Muscle layer of duodenum (tissue), 2 donors: ENCODE measurements around the gene TPRKB.
"Not testable (repeated sequence)": the region's sequence is repeated elsewhere in the genome, so short reads cannot be mapped to it uniquely, and the experiment has no call there.

Experiments used
- H3K27ac ChIP-seq: one replicate; pipeline ENCODE4 v1.7.0; 2013; ENCODE audit warnings: mild to moderate bottlenecking, low read length
- H3K27me3 ChIP-seq: one replicate; pipeline ENCODE4 v1.7.0; 2013; ENCODE audit warnings: low read depth, mild to moderate bottlenecking, control low read depth, low read length
- H3K36me3 ChIP-seq, 2 donors: one replicate each; pipeline ENCODE4 v1.7.0; 2013; ENCODE audit warnings: low read length in 2 of 2, control low read depth in 1 of 2, mild to moderate bottlenecking in 1 of 2; ENCODE audit not compliant: insufficient read depth in 2 of 2, control insufficient read depth in 1 of 2
- H3K4me1 ChIP-seq, 2 donors: one replicate each; pipeline ENCODE4 v1.7.0; 2013; ENCODE audit warnings: low read length in 2 of 2, mild to moderate bottlenecking in 2 of 2, control low read depth in 1 of 2, moderate library complexity in 1 of 2; ENCODE audit not compliant: insufficient read depth in 2 of 2, control insufficient read depth in 1 of 2
- H3K4me3 ChIP-seq, 2 donors: one replicate each; pipeline ENCODE4 v1.7.0; 2013; ENCODE audit warnings: low read length in 2 of 2, low read depth in 1 of 2, mild to moderate bottlenecking in 1 of 2
- H3K9me3 ChIP-seq, 2 donors: one replicate each; pipeline ENCODE4 v1.7.0; 2013; ENCODE audit warnings: low read length in 2 of 2, control low read depth in 1 of 2, mild to moderate bottlenecking in 1 of 2; ENCODE audit not compliant: control insufficient read depth in 1 of 2
- donor health status: healthy.

Gene TPRKB

DNA sequence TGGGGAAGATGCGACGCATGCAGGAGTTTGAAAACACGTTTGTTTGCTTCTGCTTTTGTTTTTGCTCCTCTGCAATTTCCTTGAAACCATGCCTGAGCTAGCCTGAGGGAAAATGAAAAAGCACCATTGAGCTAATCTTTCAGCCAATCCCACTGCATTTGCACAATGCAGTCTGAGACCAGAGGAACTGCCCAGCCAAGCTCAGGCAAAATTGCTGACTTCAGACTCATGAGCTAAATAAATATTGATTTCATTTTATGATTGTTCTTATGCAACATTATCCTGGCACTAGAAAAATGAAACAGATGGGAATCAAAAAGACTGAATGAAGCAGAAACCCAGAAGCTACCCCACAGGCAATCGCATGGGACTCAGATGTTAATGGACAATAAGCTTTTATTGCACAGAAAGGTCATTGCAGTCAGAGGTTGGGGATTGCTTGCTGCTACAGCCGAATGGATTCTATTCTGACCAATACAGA is 37.0 kb downstream of the TPRKB start:
- H3K4me1 ChIP-seq: no peaks in the 10 kb centered on the region
- H3K27me3 ChIP-seq: no peaks in the 10 kb centered on the region
- H3K27ac ChIP-seq: no peak overlapping the region
- no peaks in the 10 kb centered on the region for H3K36me3 ChIP-seq
- no peaks in the 10 kb centered on the region for H3K9me3 ChIP-seq
- H3K4me3 ChIP-seq: no peak overlapping the region

DNA sequence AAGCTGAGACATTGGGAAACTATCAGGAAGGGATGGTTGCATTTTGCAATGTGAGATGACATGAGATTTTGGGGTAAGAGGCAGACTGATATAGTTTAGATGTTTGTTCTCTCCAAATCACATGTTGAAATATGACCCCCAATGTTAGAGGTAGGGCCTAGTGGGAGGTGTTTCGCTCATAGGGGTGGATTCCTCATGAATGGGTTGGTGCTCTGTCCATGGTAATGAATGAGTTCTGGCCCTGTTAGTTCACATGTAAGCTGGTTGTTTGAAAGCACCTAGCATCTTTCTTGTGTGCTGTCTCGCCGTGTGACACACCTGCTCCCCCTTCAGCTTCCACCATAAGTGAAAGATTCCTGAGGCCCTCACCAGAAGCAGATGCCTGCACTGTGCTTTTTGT is 37.7 kb downstream of the TPRKB start:
- H3K27ac ChIP-seq: no peak overlapping the region
- no peak overlapping the region for H3K4me3 ChIP-seq
- no peaks in the 10 kb centered on the region for H3K9me3 ChIP-seq
- no peaks in the 10 kb centered on the region for H3K27me3 ChIP-seq
- no peaks in the 10 kb centered on the region for H3K4me1 ChIP-seq
- H3K36me3 ChIP-seq: no peaks in the 10 kb centered on the region

- no peaks in the 10 kb centered on the region for H3K4me1 ChIP-seq
- no peak overlapping the region for H3K4me3 ChIP-seq
- no peak overlapping the region for H3K27ac ChIP-seq
- no peaks in the 10 kb centered on the region for H3K36me3 ChIP-seq
- no peaks in the 10 kb centered on the region for H3K27me3 ChIP-seq
- H3K9me3 ChIP-seq: no peaks in the 10 kb centered on the region
These were observed 39.0 kb downstream of the TPRKB start for GRCh38 chr2:73698101-73698500.

GRCh38 chr2:73697606-73698005 is 39.5 kb downstream of the TPRKB start:
- Histone ChIP-seq H3K36me3 (no peaks in the 10 kb centered on the region), H3K9me3 (no peaks in the 10 kb centered on the region), H3K4me1 (no peaks in the 10 kb centered on the region), H3K4me3 (no peak overlapping the region), H3K27me3 (no peaks in the 10 kb centered on the region), H3K27ac (no peak overlapping the region)

- not testable (repeated sequence) for H3K27me3 ChIP-seq, H3K27ac ChIP-seq, H3K4me1 ChIP-seq, H3K9me3 ChIP-seq, H3K4me3 ChIP-seq, H3K36me3 ChIP-seq
These were observed 40.2 kb downstream of the TPRKB start for GRCh38 chr2:73696985-73697384.

- not testable (repeated sequence) for H3K36me3 ChIP-seq, H3K9me3 ChIP-seq, H3K4me3 ChIP-seq, H3K27ac ChIP-seq, H3K4me1 ChIP-seq, H3K27me3 ChIP-seq
These were observed 40.6 kb downstream of the TPRKB start for GRCh38 chr2:73696521-73696920.

DNA sequence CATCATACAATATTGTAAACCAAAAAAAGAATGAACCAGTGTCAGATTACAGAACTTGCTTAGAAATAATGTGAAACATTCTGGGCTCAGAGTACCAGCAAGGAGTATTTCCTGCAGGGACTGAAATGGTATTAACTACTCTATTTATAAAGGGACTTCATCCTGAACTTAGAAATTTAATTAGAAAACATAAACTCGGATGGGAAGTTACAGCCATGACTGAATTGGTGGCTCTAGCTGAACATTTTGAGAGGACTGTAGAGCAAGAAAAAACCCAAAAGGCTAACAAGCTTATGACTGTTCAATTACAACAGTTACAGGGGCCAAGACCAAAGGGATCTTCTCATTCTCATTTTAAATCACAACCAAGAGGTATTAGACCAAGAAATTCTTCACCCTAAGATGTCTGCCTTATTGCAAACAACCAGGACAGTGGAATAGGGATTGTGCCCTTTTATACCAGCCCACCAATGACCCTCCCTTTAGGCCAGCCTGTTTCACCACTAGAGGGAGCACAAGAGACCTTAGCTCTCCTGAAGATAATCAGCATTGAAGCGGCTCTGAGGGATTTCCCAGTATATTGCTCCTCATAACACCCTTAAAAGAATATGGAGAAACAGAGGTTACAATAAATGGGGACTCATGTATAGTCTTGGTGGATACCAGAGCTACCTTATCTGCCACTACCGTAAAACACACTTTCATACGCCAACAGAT is 46.6 kb downstream of the TPRKB start:
- not testable (repeated sequence) for H3K4me3 ChIP-seq, H3K27me3 ChIP-seq, H3K9me3 ChIP-seq, H3K4me1 ChIP-seq, H3K36me3 ChIP-seq, H3K27ac ChIP-seq

- not testable (repeated sequence) for H3K4me1 ChIP-seq, H3K27me3 ChIP-seq, H3K27ac ChIP-seq, H3K4me3 ChIP-seq, H3K9me3 ChIP-seq, H3K36me3 ChIP-seq
These were observed 48.7 kb downstream of the TPRKB start for GRCh38 chr2:73688494-73688893.

DNA sequence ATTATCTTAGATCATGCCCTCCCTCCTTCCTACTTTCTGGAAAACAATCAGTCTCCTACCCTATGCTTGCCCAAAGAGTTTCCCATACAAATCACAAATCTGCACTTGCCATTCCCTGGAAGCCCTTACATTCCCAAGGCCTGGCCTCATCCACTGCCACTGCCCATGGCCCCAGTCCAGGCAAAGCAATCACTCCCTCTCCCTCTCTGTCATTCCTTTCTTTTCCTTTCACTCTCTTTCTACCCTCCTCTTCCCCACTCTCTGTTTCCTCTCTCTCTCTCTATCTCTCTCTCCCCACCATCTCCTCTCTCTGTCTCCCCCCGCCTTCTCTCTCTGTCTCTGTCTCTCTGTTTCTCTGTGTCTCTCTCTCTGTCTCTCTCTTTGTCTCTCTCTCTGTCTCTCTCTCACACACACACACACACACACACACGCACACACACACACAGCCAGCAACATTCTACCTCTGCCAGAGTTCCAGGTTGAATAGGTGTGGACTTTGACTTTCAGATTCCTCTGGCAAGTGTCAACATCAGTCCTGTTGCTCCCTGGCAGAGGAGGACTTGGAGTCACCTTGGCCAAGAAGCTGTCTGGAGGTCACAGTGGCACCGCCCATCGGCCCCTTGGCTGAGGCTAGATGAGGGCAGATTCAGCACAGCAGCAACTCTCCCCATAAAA is 51.2 kb downstream of the TPRKB start:
- H3K4me3 ChIP-seq: no peak overlapping the region
- H3K4me1 ChIP-seq: no peaks in the 10 kb centered on the region
- H3K9me3 ChIP-seq: no peaks in the 10 kb centered on the region
- no peaks in the 10 kb centered on the region for H3K27me3 ChIP-seq
- no peaks in the 10 kb centered on the region for H3K36me3 ChIP-seq
- H3K27ac ChIP-seq: no peak overlapping the region

DNA sequence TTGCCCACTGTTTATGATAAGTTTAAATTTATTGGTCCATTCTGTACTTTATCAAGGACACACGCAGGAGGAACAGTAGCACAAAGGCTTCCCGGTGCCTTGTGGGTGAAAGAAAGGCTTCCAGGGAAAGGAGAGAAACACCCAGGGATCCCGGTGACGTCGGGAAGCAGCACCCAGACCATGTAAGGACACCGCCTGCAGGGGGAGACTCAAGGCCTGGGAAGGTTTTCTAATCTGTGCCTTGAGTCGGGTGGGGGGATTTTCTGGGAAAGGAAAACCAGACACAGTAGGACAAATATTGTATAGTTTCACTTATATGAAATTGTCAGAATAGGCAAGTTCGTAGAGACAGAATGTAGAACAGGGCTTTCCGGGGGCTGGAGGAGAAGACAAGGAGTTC is 52.2 kb downstream of the TPRKB start:
- not testable (repeated sequence) for H3K4me3 ChIP-seq, H3K36me3 ChIP-seq, H3K27me3 ChIP-seq, H3K4me1 ChIP-seq, H3K27ac ChIP-seq, H3K9me3 ChIP-seq

DNA sequence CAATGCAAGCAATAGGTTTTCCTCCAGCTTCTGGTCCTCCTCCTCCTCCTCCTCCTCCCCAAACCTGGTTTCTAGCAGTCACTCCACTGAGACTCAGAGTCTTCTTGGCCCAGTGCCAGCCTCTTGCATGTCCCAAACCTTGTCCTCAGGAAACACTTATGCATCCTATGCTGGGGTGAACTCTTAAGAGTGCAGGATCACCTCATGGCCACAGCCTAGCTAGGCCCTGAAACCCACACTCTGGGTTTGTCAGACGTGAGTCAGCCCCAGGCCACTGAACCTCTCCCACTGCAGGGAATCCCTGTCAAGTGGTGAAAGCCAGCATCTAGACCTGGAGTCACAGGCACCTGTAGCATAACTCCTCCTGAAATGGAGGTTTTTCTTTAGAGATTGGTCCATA is 52.8 kb downstream of the TPRKB start:
- not testable (repeated sequence) for H3K9me3 ChIP-seq, H3K4me3 ChIP-seq, H3K27ac ChIP-seq, H3K36me3 ChIP-seq, H3K4me1 ChIP-seq, H3K27me3 ChIP-seq
